H9 (cell line): ENCODE results near the gene KRT34. TPM values are rescaled to one million over a fixed set of nuclear protein-coding genes. Genes with fewer than 3 reads are reported as not detected.

ENCODE experiments used
- DNase-seq: peaks from one replicate; pipeline ENCODE4 v3.0.0-alpha.2; 2017
- H2AFZ ChIP-seq: one replicate; pipeline ENCODE4 v1.6.1; 2013; ENCODE audit warnings: mild to moderate bottlenecking, low read length, control low read depth, moderate library complexity
- H2AK5ac ChIP-seq: 2 replicates; pipeline ENCODE4 v1.6.1; 2013; ENCODE audit warnings: low read length, control low read depth, mixed read lengths; ENCODE audit not compliant: insufficient read length
- H2BK120ac ChIP-seq: one replicate; pipeline ENCODE4 v1.6.1; 2013; ENCODE audit warnings: low read depth, mild to moderate bottlenecking, low read length, control low read depth, inconsistent platforms; ENCODE audit not compliant: poor library complexity, severe bottlenecking
- H2BK12ac ChIP-seq: 2 replicates; pipeline ENCODE4 v1.6.1; 2013; ENCODE audit warnings: low read length, control low read depth, mixed read lengths, low read depth; ENCODE audit not compliant: insufficient read length
- H2BK15ac ChIP-seq: 2 replicates; pipeline ENCODE4 v1.6.1; 2013; ENCODE audit warnings: low read depth, low read length, control low read depth
- H2BK20ac ChIP-seq: one replicate; pipeline ENCODE4 v1.6.1; 2013; ENCODE audit warnings: low read depth, mild to moderate bottlenecking, low read length, control low read depth, inconsistent platforms; ENCODE audit not compliant: poor library complexity, severe bottlenecking
- H2BK5ac ChIP-seq: 2 replicates; pipeline ENCODE4 v1.6.1; 2013; ENCODE audit warnings: low read length, control low read depth, mixed read lengths; ENCODE audit not compliant: insufficient read length
- H3K14ac ChIP-seq: 2 replicates; pipeline ENCODE4 v1.6.1; 2013; ENCODE audit warnings: low read length, control low read depth; ENCODE audit not compliant: insufficient read depth
- H3K18ac ChIP-seq: 2 replicates; pipeline ENCODE4 v1.6.1; 2013; ENCODE audit warnings: low read depth, mild to moderate bottlenecking, mixed read lengths, low read length, control low read depth; ENCODE audit not compliant: insufficient read length
- H3K23ac ChIP-seq: 2 replicates; pipeline ENCODE4 v1.6.1; 2013; ENCODE audit warnings: low read length, control low read depth, mixed read lengths, low read depth; ENCODE audit not compliant: insufficient read length
- H3K23me2 ChIP-seq: 2 replicates; pipeline ENCODE4 v1.6.1; 2013; ENCODE audit warnings: low read depth, mild to moderate bottlenecking, mixed read lengths, low read length, control low read depth; ENCODE audit not compliant: insufficient read length, poor library complexity, severe bottlenecking
- H3K27ac ChIP-seq: 2 replicates; pipeline ENCODE4 v1.5.1; 2013; ENCODE audit warnings: low read length, control low read depth, mixed read lengths, low read depth; ENCODE audit not compliant: insufficient read length
- H3K27me3 ChIP-seq: 2 replicates; pipeline ENCODE4 v1.6.1; 2013; ENCODE audit warnings: low read length, control low read depth, inconsistent platforms; ENCODE audit not compliant: insufficient read depth
- H3K4ac ChIP-seq: 2 replicates; pipeline ENCODE4 v1.6.1; 2013; ENCODE audit warnings: low read depth, mild to moderate bottlenecking, control low read depth, inconsistent platforms, low read length, moderate library complexity
- H3K4me1 ChIP-seq: 2 replicates; pipeline ENCODE4 v1.6.1; 2013; ENCODE audit warnings: low read length, control low read depth, inconsistent platforms; ENCODE audit not compliant: insufficient read depth
- H3K4me2 ChIP-seq: 2 replicates; pipeline ENCODE4 v1.6.1; 2013; ENCODE audit warnings: low read length, control low read depth, mixed read lengths; ENCODE audit not compliant: insufficient read length, insufficient read depth
- H3K56ac ChIP-seq: 2 replicates; pipeline ENCODE4 v1.6.1; 2013; ENCODE audit warnings: low read depth, mild to moderate bottlenecking, mixed read lengths, low read length, control low read depth; ENCODE audit not compliant: insufficient read length
- H3K79me1 ChIP-seq: 2 replicates; pipeline ENCODE4 v1.6.1; 2013; ENCODE audit warnings: low read depth, mild to moderate bottlenecking, moderate library complexity, low read length, control low read depth, inconsistent platforms; ENCODE audit not compliant: insufficient read depth, poor library complexity, severe bottlenecking
- H3K79me2 ChIP-seq: 2 replicates; pipeline ENCODE4 v1.6.1; 2013; ENCODE audit warnings: low read length, control low read depth, inconsistent platforms; ENCODE audit not compliant: insufficient read depth
- H3K9ac ChIP-seq: 2 replicates; pipeline ENCODE4 v1.6.1; 2013; ENCODE audit warnings: low read length, control low read depth, mixed read lengths; ENCODE audit not compliant: insufficient read length; ENCODE audit errors: extremely low read depth
- H3K9me3 ChIP-seq: one replicate; pipeline ENCODE4 v1.6.1; 2013; ENCODE audit warnings: low read depth, low read length, inconsistent platforms; ENCODE audit not compliant: control insufficient read depth
- H3T11ph ChIP-seq: one replicate; pipeline ENCODE4 v1.6.1; 2013; ENCODE audit warnings: mild to moderate bottlenecking, low read length, control low read depth, inconsistent platforms
- H4K20me1 ChIP-seq: one replicate; pipeline ENCODE4 v1.6.1; 2013; ENCODE audit not compliant: control insufficient read depth, insufficient read length, insufficient read depth
- H4K5ac ChIP-seq: 2 replicates; pipeline ENCODE4 v1.6.1; 2013; ENCODE audit warnings: low read depth, mild to moderate bottlenecking, mixed read lengths, low read length, control low read depth; ENCODE audit not compliant: insufficient read length
- H4K8ac ChIP-seq: replicated peaks from 2 replicates; pipeline ENCODE4 v1.6.1; 2013; ENCODE audit warnings: low read length, control low read depth, mixed read lengths, low read depth; ENCODE audit not compliant: insufficient read length
- H4K91ac ChIP-seq: 2 replicates; pipeline ENCODE4 v1.6.1; 2013; ENCODE audit warnings: low read depth, mild to moderate bottlenecking, moderate library complexity, mixed read lengths, low read length, control low read depth; ENCODE audit not compliant: insufficient read length
- H3K27ac Mint-ChIP-seq, 3 experiments: 2 replicates in 2 of 3; 3 replicates in 1 of 3; pipeline ENCODE4 v1.8.0; 2020 to 2021; ENCODE audit warnings: mixed read lengths in 3 of 3, mild to moderate bottlenecking in 1 of 3, moderate library complexity in 1 of 3
- H3K27me3 Mint-ChIP-seq: 2 replicates; pipeline ENCODE4 v1.8.0; 2021; ENCODE audit warnings: low read depth, mild to moderate bottlenecking, moderate library complexity, mixed read lengths
- H3K36me3 Mint-ChIP-seq, 3 experiments: 2 replicates in 2 of 3; 3 replicates in 1 of 3; pipeline ENCODE4 v1.8.0; 2020 to 2021; ENCODE audit warnings: low read depth in 3 of 3, mixed read lengths in 3 of 3; ENCODE audit not compliant: insufficient read depth in 1 of 3
- H3K4me1 Mint-ChIP-seq, 2 experiments: 2 replicates each; pipeline ENCODE4 v1.8.0; 2020; ENCODE audit warnings: mixed read lengths in 2 of 2
- H3K4me3 Mint-ChIP-seq, 2 experiments: 2 replicates in 1 of 2; 3 replicates in 1 of 2; pipeline ENCODE4 v1.8.0; 2020 to 2021; ENCODE audit warnings: mild to moderate bottlenecking in 2 of 2, mixed read lengths in 2 of 2, moderate library complexity in 1 of 2
- H3K9me3 Mint-ChIP-seq, 2 experiments: 2 replicates in 1 of 2; 3 replicates in 1 of 2; pipeline ENCODE4 v1.8.0; 2020; ENCODE audit warnings: mild to moderate bottlenecking in 2 of 2, mixed read lengths in 2 of 2, moderate library complexity in 1 of 2
- WGBS: extraction: QIAGEN DNeasy Blood & Tissue Kit; methylation state at CpG from one replicate; pipeline ENCODE4 v1.1.7; 2013; ENCODE audit warnings: missing lambda C conversion rate, low lambda C conversion rate, mixed read lengths; ENCODE audit not compliant: insufficient read length; ENCODE audit errors: extremely low coverage; 5-methylcytosine and 5-hydroxymethylcytosine counted together
- total RNA-seq: library from RNA; stranded (reverse); gene quantifications from 2 replicates; pipeline ENCODE4 v1.2.1, GENCODE V29; 2021
- TF ChIP-seq, protein P1 (sequence below): fragments of 200-600 bp; sonication (generic); conservative IDR thresholded peaks from 3 replicates; pipeline ENCODE4 v1.8.0; 2021; ENCODE audit warnings: antibody characterized with exemption, mild to moderate bottlenecking

The KRT34 gene
- total RNA-seq, 1 experiment from 2014 or later = not detected

- H3K23me2 ChIP-seq = no peaks in the 10 kb centered on the region
- H3K27me3 Mint-ChIP-seq = no peaks in the 10 kb centered on the region; the same call in 1 of the 2 replicates
- no peak overlapping the region for H3K4ac ChIP-seq
- H2AK5ac ChIP-seq = no peak overlapping the region
- H4K5ac ChIP-seq = no peak overlapping the region
- peaks cover 36 to 38% of the 10 kb centered on the region in 2 experiments for H3K4me1 Mint-ChIP-seq
- H3K79me2 ChIP-seq = no peaks in the 10 kb centered on the region
- H3K9me3 ChIP-seq = no peaks in the 10 kb centered on the region
- H3K79me1 ChIP-seq = no peaks in the 10 kb centered on the region
- H3K27ac ChIP-seq = no peak overlapping the region
- H2BK15ac ChIP-seq = no peak overlapping the region
- DNase-seq = no peak
- no peak overlapping the region for H3K9ac ChIP-seq
- H4K20me1 ChIP-seq = no peaks in the 10 kb centered on the region
- H3K4me2 ChIP-seq = no peak overlapping the region
- H2AFZ ChIP-seq = no peak overlapping the region
- H4K8ac ChIP-seq = no peak overlapping the region
- H3K36me3 Mint-ChIP-seq = no peaks in the 10 kb centered on the region
- H3K9me3 Mint-ChIP-seq = no peaks in the 10 kb centered on the region
- H2BK120ac ChIP-seq = no peak overlapping the region
- H2BK12ac ChIP-seq = peak overlapping the region; percentile 15
- H3K4me1 ChIP-seq = peaks cover 4% of the 10 kb centered on the region
- no peak overlapping the region for H3K18ac ChIP-seq
- no peak overlapping the region for H3T11ph ChIP-seq
- TF ChIP-seq, protein P1, sequence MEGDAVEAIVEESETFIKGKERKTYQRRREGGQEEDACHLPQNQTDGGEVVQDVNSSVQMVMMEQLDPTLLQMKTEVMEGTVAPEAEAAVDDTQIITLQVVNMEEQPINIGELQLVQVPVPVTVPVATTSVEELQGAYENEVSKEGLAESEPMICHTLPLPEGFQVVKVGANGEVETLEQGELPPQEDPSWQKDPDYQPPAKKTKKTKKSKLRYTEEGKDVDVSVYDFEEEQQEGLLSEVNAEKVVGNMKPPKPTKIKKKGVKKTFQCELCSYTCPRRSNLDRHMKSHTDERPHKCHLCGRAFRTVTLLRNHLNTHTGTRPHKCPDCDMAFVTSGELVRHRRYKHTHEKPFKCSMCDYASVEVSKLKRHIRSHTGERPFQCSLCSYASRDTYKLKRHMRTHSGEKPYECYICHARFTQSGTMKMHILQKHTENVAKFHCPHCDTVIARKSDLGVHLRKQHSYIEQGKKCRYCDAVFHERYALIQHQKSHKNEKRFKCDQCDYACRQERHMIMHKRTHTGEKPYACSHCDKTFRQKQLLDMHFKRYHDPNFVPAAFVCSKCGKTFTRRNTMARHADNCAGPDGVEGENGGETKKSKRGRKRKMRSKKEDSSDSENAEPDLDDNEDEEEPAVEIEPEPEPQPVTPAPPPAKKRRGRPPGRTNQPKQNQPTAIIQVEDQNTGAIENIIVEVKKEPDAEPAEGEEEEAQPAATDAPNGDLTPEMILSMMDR = no peak
- H3K4me3 Mint-ChIP-seq = no peak overlapping the region
- no peak overlapping the region for H3K14ac ChIP-seq
- no peak overlapping the region for H4K91ac ChIP-seq
- H3K23ac ChIP-seq = no peak overlapping the region
- no peak overlapping the region for H2BK5ac ChIP-seq
- no peak overlapping the region for H3K56ac ChIP-seq
- H2BK20ac ChIP-seq = no peak overlapping the region
- no peak overlapping the region for H3K27ac Mint-ChIP-seq
- WGBS = no CpG with 5 or more reads among the region's 2 CpGs
- no peaks in the 10 kb centered on the region for H3K27me3 ChIP-seq
Observed at GRCh38 chr17:41413982-41414381, 31.9 kb upstream of the KRT34 start.
